Fibroblast of mammary gland (primary cell): ENCODE results near the gene AKAP13.

Experiments
- DNase-seq: peaks from one replicate; pipeline ENCODE4 v3.0.0-alpha.2; 2010; ENCODE audit warnings: low read depth
- H3K4me3 ChIP-seq: 2 replicates; pipeline ENCODE4 v1.5.1; 2011; ENCODE audit warnings: low read depth, mild to moderate bottlenecking, low read length, moderate library complexity; ENCODE audit not compliant: control insufficient read depth
- CTCF ChIP-seq: conservative IDR thresholded peaks from 2 replicates; pipeline ENCODE4 v1.5.1; 2011; ENCODE audit warnings: low read depth, low read length, inconsistent platforms; ENCODE audit not compliant: control insufficient read depth, insufficient read depth

Gene AKAP13

GRCh38 chr15:85633859-85634258 lies 253.5 kb downstream of the AKAP13 start:
- H3K4me3 ChIP-seq = no peak overlapping the region
- TF ChIP-seq CTCF = no peak
- no peak for DNase-seq

- DNase-seq = no peak
- no peak overlapping the region for H3K4me3 ChIP-seq
- TF ChIP-seq CTCF = no peak
Measured at GRCh38 chr15:85636351-85636750, 255.9 kb downstream of the AKAP13 start.

- H3K4me3 ChIP-seq = no peak overlapping the region
- DNase-seq = peak; percentile 90
- no peak for TF ChIP-seq CTCF
Measured at GRCh38 chr15:85639752-85640381, 259.5 kb downstream of the AKAP13 start.

- no peak for TF ChIP-seq CTCF
- no peak overlapping the region for H3K4me3 ChIP-seq
- DNase-seq = no peak
Measured at GRCh38 chr15:85642065-85642692, 261.8 kb downstream of the AKAP13 start.

- DNase-seq = peak; percentile 46
- H3K4me3 ChIP-seq = no peak overlapping the region
- no peak for TF ChIP-seq CTCF
Measured at GRCh38 chr15:85642693-85643066, 262.3 kb downstream of the AKAP13 start.

GRCh38 chr15:85646538-85647091 lies 266.2 kb downstream of the AKAP13 start:
- H3K4me3 ChIP-seq = no peak overlapping the region
- DNase-seq = peak; percentile 72
- TF ChIP-seq CTCF = no peak

- DNase-seq = peak; percentile 93
- no peak for TF ChIP-seq CTCF
- no peak overlapping the region for H3K4me3 ChIP-seq
Measured at GRCh38 chr15:85649372-85649771, 269.0 kb downstream of the AKAP13 start.
